ENCODE measurements around the gene DNM3. TPM values are rescaled to one million over a fixed set of nuclear protein-coding genes. Genes with fewer than 3 reads are reported as not detected.

DNM3 gene
- total and polyA plus RNA-seq, 2 donors (not counting 3 experiments of a cell fraction or from before 2014, with no cell fraction given) = 1.4 to 2.5 TPM

DNA sequence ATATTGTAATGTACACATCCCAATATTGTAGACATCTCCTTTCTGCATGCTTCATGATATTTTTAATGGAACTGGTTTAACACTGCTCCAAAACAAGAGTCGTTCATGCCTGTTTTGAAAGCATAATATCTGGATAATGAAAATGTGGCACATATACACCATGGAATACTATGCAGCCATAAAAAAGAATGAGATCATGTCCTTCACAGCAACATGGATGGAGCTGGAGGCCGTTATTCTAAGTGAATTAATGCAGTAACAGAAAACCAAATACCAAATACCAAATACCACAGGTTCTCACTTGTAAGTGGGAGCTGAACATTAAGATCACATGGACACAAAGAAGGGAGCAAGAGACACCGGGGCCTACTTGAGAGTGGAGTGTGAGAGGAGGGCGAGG is 487.0 kb downstream of the DNM3 start:
- ChIA-PET CTCF (no interaction called here), POLR2A (no interaction called here)
- no peak overlapping the region for H2AFZ ChIP-seq (ENCODE audit: low read depth, low read length)
- H3K27me3 ChIP-seq (ENCODE audit: control insufficient read depth in 2 of 2, insufficient read depth in 2 of 2, low read length in 2 of 2) = no peaks in the 10 kb centered on the region
- no peak for TF ChIP-seq MYC (IDR thresholded peaks at IDR 0.05; ENCODE audit: low read depth, low read length)
- TF ChIP-seq POLR2AphosphoS5 (IDR thresholded peaks at IDR 0.05; ENCODE audit: insufficient read depth, low read depth, low read length) = no peak
- TF ChIP-seq, protein P1, sequence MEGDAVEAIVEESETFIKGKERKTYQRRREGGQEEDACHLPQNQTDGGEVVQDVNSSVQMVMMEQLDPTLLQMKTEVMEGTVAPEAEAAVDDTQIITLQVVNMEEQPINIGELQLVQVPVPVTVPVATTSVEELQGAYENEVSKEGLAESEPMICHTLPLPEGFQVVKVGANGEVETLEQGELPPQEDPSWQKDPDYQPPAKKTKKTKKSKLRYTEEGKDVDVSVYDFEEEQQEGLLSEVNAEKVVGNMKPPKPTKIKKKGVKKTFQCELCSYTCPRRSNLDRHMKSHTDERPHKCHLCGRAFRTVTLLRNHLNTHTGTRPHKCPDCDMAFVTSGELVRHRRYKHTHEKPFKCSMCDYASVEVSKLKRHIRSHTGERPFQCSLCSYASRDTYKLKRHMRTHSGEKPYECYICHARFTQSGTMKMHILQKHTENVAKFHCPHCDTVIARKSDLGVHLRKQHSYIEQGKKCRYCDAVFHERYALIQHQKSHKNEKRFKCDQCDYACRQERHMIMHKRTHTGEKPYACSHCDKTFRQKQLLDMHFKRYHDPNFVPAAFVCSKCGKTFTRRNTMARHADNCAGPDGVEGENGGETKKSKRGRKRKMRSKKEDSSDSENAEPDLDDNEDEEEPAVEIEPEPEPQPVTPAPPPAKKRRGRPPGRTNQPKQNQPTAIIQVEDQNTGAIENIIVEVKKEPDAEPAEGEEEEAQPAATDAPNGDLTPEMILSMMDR (IDR thresholded peaks at IDR 0.05; ENCODE audit: extremely low read depth in 1 of 2, insufficient read depth in 1 of 2, low read depth in 1 of 2, low read length in 2 of 2) = no peak
- no peak for TF ChIP-seq POLR2A (IDR thresholded peaks at IDR 0.05; ENCODE audit: low read depth, low read length)
- no peak for TF ChIP-seq JUN (IDR thresholded peaks at IDR 0.05; ENCODE audit: borderline replicate concordance, insufficient read depth, insufficient read length, low read depth)
- no peak for TF ChIP-seq FOS (IDR thresholded peaks at IDR 0.05; ENCODE audit: borderline replicate concordance, insufficient read depth, low read length)
- TF ChIP-seq, protein P2, sequence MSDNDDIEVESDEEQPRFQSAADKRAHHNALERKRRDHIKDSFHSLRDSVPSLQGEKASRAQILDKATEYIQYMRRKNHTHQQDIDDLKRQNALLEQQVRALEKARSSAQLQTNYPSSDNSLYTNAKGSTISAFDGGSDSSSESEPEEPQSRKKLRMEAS (IDR thresholded peaks at IDR 0.05; ENCODE audit: insufficient read depth, insufficient read length) = no peak
- TF ChIP-seq GATA2 (IDR thresholded peaks at IDR 0.05; ENCODE audit: insufficient read depth, insufficient read length, low read depth, low read length) = no peak
- no peak for TF ChIP-seq EZH2 (IDR thresholded peaks at IDR 0.05; ENCODE audit: borderline replicate concordance, low read depth, low read length, severe bottlenecking)
- no peaks in the 10 kb centered on the region for H3K36me3 ChIP-seq (ENCODE audit: control insufficient read depth in 2 of 2, extremely low read depth in 1 of 2, insufficient read depth in 2 of 2, low read length in 2 of 2)
- DNase-seq (ENCODE audit: low read depth, low spot score) = no peak
- H3K4me1 ChIP-seq (ENCODE audit: control insufficient read depth, extremely low read depth, insufficient read depth, low read length) = peaks cover 9% of the 10 kb centered on the region
- no peak overlapping the region for H3K9ac ChIP-seq (replicated peaks; ENCODE audit: extremely low read depth, insufficient read depth, low read length)
- H3K4me2 ChIP-seq (ENCODE audit: insufficient read depth, low read length) = no peak overlapping the region
- intact Hi-C loops (cut with micrococcal nuclease) = loop anchor here (10.0 kb wide), 2 partner anchors 207 to 717 kb away; partner anchors contain the start of gene SUCO
- H4K20me1 ChIP-seq (replicated peaks; ENCODE audit: control insufficient read depth, extremely low read depth, insufficient read depth, low read length) = no peaks in the 10 kb centered on the region
- H3K9me1 ChIP-seq (replicated peaks; ENCODE audit: control insufficient read depth, extremely low read depth, insufficient read depth, low read length) = no peaks in the 10 kb centered on the region
- H3K79me2 ChIP-seq (ENCODE audit: control insufficient read depth, insufficient read depth, low read length) = no peaks in the 10 kb centered on the region
- FAIRE-seq = no peak
- no peaks in the 10 kb centered on the region for H3K9me3 ChIP-seq (replicated peaks; ENCODE audit: control insufficient read depth, insufficient read depth, low read length)
- dilution Hi-C loops (cut with MboI; ENCODE audit: extremely low pct_ligation_motif_present, low sequenced_read_pairs) = no loop called here
- H3K27ac ChIP-seq (ENCODE audit: insufficient read depth, low read depth, low read length) = no peak overlapping the region
- BruUV-seq (replicated peaks) = no TSS peak
- H3K4me3 ChIP-seq (replicated peaks in 1 of 3; ENCODE audit: insufficient read depth in 1 of 3, low read depth in 1 of 3, low read length in 3 of 3) = no peak overlapping the region
